Mucosa of descending colon (tissue), 3 donors: ENCODE results near the gene SMIM28. TPM values are rescaled to one million over a fixed set of nuclear protein-coding genes. Genes with fewer than 3 reads are reported as not detected.

ENCODE experiments used
- ATAC-seq: fragments of 200-7000 bp; cut with Tn5 transposase; one replicate; pipeline ENCODE4 v1.9.1; 2020; ENCODE audit warnings: mild to moderate bottlenecking, moderate library complexity
- DNase-seq, 3 donors: peaks; one replicate each; pipeline ENCODE4 v3.0.0-alpha.2; 2020
- H3K36me3 ChIP-seq: fragments of 200-600 bp; one replicate; pipeline ENCODE4 v1.8.0; 2021; ENCODE audit warnings: low read depth, mild to moderate bottlenecking
- H3K4me1 ChIP-seq: fragments of 200-600 bp; one replicate; pipeline ENCODE4 v1.8.0; 2021; ENCODE audit warnings: low read depth, mild to moderate bottlenecking
- H3K4me3 ChIP-seq: fragments of 200-600 bp; one replicate; pipeline ENCODE4 v1.8.0; 2021; ENCODE audit warnings: mild to moderate bottlenecking
- H3K9me3 ChIP-seq: fragments of 200-600 bp; one replicate; pipeline ENCODE4 v1.8.0; 2021; ENCODE audit warnings: mild to moderate bottlenecking
- CTCF ChIP-seq: fragments of 200-600 bp; IDR thresholded peaks from one replicate; pipeline ENCODE4 v1.8.0; 2022; ENCODE audit warnings: antibody characterized with exemption, mild to moderate bottlenecking
- intact Hi-C, 2 donors: fragments of 100-400 bp; cut with DNase I in 1 of 2; cut with micrococcal nuclease in 1 of 2; formaldehyde crosslinking; loops; one replicate each; pipeline versions ENCODE4 v1.11.0 to v1.11.1; 2022; cut with DNase I, micrococcal nuclease
- total RNA-seq, 3 donors: library from RNA; stranded (reverse); fragmentation: NEBNext Ultra II Directional in 2 of 3; extraction: Animal tissue kit (Norgen Biotek cat#: 25700) in 2 of 3; gene quantifications; one replicate each; pipeline versions ENCODE4 v1.2.1 to v1.2.4, GENCODE V29; 2021 to 2023
- donor health status: DM: no; HTN: no; CAD: no; lungs with moderate emphysema.
- donor health status: DM: no; HTN: no; CAD: no.
- donor health status: DM: no; HTN: yes; CAD: no.

Gene SMIM28
- total RNA-seq, 3 donors from 2014 or later = 4.0 TPM; not detected in 2

DNA sequence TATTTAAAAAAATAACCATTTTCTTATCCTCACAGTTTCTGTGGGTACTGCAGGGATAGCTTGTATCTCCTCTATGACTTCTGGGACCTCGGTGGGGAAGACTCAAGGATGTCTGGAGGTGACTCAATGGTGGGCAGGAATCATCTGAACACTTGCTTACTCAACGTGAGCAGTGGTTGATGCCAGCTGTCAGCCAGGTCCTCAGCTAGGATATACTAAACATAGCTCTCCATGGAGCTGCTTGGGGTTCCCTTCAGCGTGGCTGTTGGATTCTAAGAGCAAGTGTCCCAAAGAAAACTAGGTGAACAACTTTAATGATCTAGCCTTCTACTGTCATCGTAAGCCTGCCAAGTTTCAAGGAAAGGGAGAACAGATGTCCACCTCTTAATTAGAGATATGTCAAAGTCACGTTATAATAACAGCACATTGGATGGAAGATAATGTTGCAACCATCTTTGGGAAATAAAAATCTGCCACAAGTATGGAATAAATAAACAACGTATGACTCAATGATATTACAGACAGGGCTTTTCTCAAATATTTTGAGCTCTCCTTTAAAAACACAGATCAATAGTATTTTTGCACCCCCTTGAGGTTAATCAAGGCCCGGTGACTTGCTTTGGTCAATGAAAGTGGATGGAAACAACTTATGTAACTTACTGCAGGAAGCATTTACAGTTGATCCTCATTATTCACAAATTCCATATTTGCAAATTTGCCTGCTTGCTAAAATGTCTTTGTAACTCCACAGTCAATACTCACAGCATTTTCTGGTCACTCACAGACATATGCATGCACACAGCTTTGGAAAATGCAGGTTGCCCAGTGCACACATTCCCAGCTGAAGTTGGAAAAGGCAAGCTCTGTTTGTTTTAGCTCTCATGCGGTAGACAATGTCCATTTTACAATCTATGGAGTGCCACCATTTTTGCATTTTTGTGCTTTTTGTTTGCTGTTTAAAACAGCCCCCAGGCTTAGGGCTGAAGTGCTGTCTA, 19.7 kb downstream of the SMIM28 start:
- DNase-seq (no peak), ATAC-seq (no peak)
- no peaks in the 10 kb centered on the region for H3K9me3 ChIP-seq
- intact Hi-C loops = no loop called here
- H3K4me3 ChIP-seq = no peak overlapping the region
- H3K36me3 ChIP-seq = no peaks in the 10 kb centered on the region
- no peaks in the 10 kb centered on the region for H3K4me1 ChIP-seq
- no peak for TF ChIP-seq CTCF

DNA sequence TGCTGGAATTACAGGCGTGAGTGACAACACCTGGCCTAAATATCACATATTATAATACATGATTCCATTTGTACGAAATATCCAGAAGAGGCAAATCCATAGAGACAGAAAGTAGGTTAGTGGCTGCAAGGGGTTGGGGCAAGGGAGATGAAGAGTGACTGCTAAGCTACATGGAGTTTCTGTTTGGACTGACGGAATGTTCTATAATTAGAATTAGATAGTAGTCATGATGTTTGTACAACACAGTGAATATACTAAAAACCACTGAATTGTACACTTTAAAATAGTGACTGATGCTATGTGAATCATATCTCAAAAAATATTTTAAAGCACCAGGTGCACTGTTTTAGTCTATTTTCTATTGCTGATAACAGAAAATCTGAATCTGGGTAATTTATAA, 22.6 kb downstream of the SMIM28 start:
- Histone ChIP-seq H3K9me3 (no peaks in the 10 kb centered on the region), H3K4me1 (peaks cover 3% of the 10 kb centered on the region), H3K36me3 (no peaks in the 10 kb centered on the region), H3K4me3 (no peak overlapping the region)
- no peak for DNase-seq
- no peak for TF ChIP-seq CTCF
- intact Hi-C loops = loop anchor here in 1 of 2 donors (10.0 kb wide), 1 partner anchor 286 kb away; no protein-coding TSS in a partner anchor
- ATAC-seq = no peak

- peaks cover 12% of the 10 kb centered on the region for H3K4me1 ChIP-seq
- intact Hi-C loops = loop anchor here in 1 of 2 donors (10.0 kb wide), 1 partner anchor 287 kb away; no protein-coding TSS in a partner anchor
- no peaks in the 10 kb centered on the region for H3K36me3 ChIP-seq
- no peak for TF ChIP-seq CTCF
- H3K9me3 ChIP-seq = no peaks in the 10 kb centered on the region
- DNase-seq (no peak), ATAC-seq (no peak)
- H3K4me3 ChIP-seq = no peak overlapping the region
Observed at GRCh38 chr6:138401960-138402837, 24.5 kb downstream of the SMIM28 start.

- no peak overlapping the region for H3K4me3 ChIP-seq
- ATAC-seq (no peak), DNase-seq (no peak)
- no peaks in the 10 kb centered on the region for H3K9me3 ChIP-seq
- H3K4me1 ChIP-seq = peaks cover 12% of the 10 kb centered on the region
- intact Hi-C loops = loop anchor here in 1 of 2 donors (10.0 kb wide), 1 partner anchor 288 kb away; no protein-coding TSS in a partner anchor
- H3K36me3 ChIP-seq = no peaks in the 10 kb centered on the region
- TF ChIP-seq CTCF = no peak
Observed at GRCh38 chr6:138402838-138403187, 25.1 kb downstream of the SMIM28 start.

GRCh38 chr6:138403324-138403800, 25.7 kb downstream of the SMIM28 start:
- intact Hi-C loops = loop anchor here in 1 of 2 donors (10.0 kb wide), 1 partner anchor 289 kb away; no protein-coding TSS in a partner anchor
- peak; percentile 56 to 74 (median 74) for DNase-seq
- Histone ChIP-seq H3K4me3 (peak overlapping the region; percentile 84), H3K4me1 (peaks cover 12% of the 10 kb centered on the region), H3K36me3 (no peaks in the 10 kb centered on the region), H3K9me3 (no peaks in the 10 kb centered on the region)
- TF ChIP-seq CTCF = no peak
- ATAC-seq = peak; percentile 26
